Activated CD8-positive, alpha-beta memory T cell treated with anti-CD3 and anti-CD28 coated beads for 4 hours (primary cell): ENCODE results near the gene KRT76.

Experiments used
- DNase-seq, 2 donors: peaks; one replicate each; pipeline ENCODE4 v3.0.0-alpha.2; 2020; ENCODE audit warnings: low read depth in 2 of 2

Gene KRT76

GRCh38 chr12:52776913-52777395 lies at the start of gene KRT76:
Gene KRT76, minus strand, starts transcription at chr12:52777345. Its CDS starts 54 bp downstream, at chr12:52777291.
- no peak for DNase-seq

- no peak for DNase-seq
Measured at GRCh38 chr12:52825961-52826360, 48.8 kb upstream of the KRT76 start.

- DNase-seq: no peak
Measured at GRCh38 chr12:52824741-52825410, 47.7 kb upstream of the KRT76 start.

- DNase-seq: no peak
Measured at GRCh38 chr12:52823761-52824450, 46.8 kb upstream of the KRT76 start.

- DNase-seq: no peak
Measured at GRCh38 chr12:52822771-52823510, 45.8 kb upstream of the KRT76 start.

- DNase-seq: no peak
Measured at GRCh38 chr12:52821826-52822660, 44.9 kb upstream of the KRT76 start.

- DNase-seq: no peak
Measured at GRCh38 chr12:52821071-52821730, 44.1 kb upstream of the KRT76 start.

- no peak for DNase-seq
Measured at GRCh38 chr12:52820521-52820920, 43.4 kb upstream of the KRT76 start.

- DNase-seq: no peak
Measured at GRCh38 chr12:52819731-52820510, 42.8 kb upstream of the KRT76 start.

- DNase-seq: no peak
Measured at GRCh38 chr12:52818887-52819420, 41.8 kb upstream of the KRT76 start.

GRCh38 chr12:52818388-52818787 lies 41.2 kb upstream of the KRT76 start:
- DNase-seq: no peak

GRCh38 chr12:52817699-52818238 lies 40.6 kb upstream of the KRT76 start:
- DNase-seq: no peak

GRCh38 chr12:52817003-52817698 lies 40.0 kb upstream of the KRT76 start:
- DNase-seq: no peak

- DNase-seq: no peak
Measured at GRCh38 chr12:52815676-52816588, 38.8 kb upstream of the KRT76 start.

- no peak for DNase-seq
Measured at GRCh38 chr12:52815161-52815560, 38.0 kb upstream of the KRT76 start.

GRCh38 chr12:52814710-52815155 lies 37.6 kb upstream of the KRT76 start:
- no peak for DNase-seq

- no peak for DNase-seq
Measured at GRCh38 chr12:52813885-52814709, 37.0 kb upstream of the KRT76 start, which contains the start of gene KRT4. Gene KRT4, minus strand, starts transcription at chr12:52814116. Its CDS starts 58 bp downstream, at chr12:52814058.
